WTC11 (cell line): ENCODE results near the gene CHD6. TPM values are rescaled to one million over a fixed set of nuclear protein-coding genes. Genes with fewer than 3 reads are reported as not detected.

Experiments used
- ATAC-seq: fragments of 200-7000 bp; cut with Tn5 transposase; 2 replicates; pipeline ENCODE4 v1.10.0; 2021; ENCODE audit warnings: mild to moderate bottlenecking, moderate library complexity
- CTCF ChIA-PET: fragments of 300-600 bp; sonication (Branson Sonifier 250); formaldehyde crosslinking; loops from one replicate; lab custom pipeline; 2021; ENCODE audit warnings: antibody characterized with exemption; lab: Charles Lee
- POLR2A ChIA-PET: fragments of 350-600 bp; sonication (Branson Sonifier 250); formaldehyde crosslinking; loops from one replicate; lab custom pipeline; 2021; ENCODE audit warnings: antibody characterized with exemption; lab: Charles Lee
- DNase-seq: peaks from one replicate; pipeline ENCODE4 v3.0.0; 2021; ENCODE audit warnings: low spot score
- H3K27ac Mint-ChIP-seq: 2 replicates; pipeline ENCODE4 v1.8.0; 2021; ENCODE audit warnings: mixed read lengths
- H3K27me3 Mint-ChIP-seq: 2 replicates; pipeline ENCODE4 v1.8.0; 2021; ENCODE audit warnings: low read depth, mild to moderate bottlenecking, moderate library complexity, mixed read lengths
- H3K36me3 Mint-ChIP-seq: 2 replicates; pipeline ENCODE4 v1.8.0; 2021; ENCODE audit warnings: mixed read lengths
- H3K4me1 Mint-ChIP-seq: 2 replicates; pipeline ENCODE4 v1.8.0; 2022; ENCODE audit warnings: mixed read lengths
- H3K4me3 Mint-ChIP-seq: 2 replicates; pipeline ENCODE4 v1.8.0; 2021; ENCODE audit warnings: mild to moderate bottlenecking, moderate library complexity, mixed read lengths
- H3K9me3 Mint-ChIP-seq: 2 replicates; pipeline ENCODE4 v1.8.0; 2021; ENCODE audit warnings: mixed read lengths
- CREB1 ChIP-seq: sonication (generic); formaldehyde crosslinking; IDR thresholded peaks from 2 replicates; pipeline ENCODE4 v1.8.0; 2023; ENCODE audit warnings: mild to moderate bottlenecking, missing genetic modification reagents
- CREM ChIP-seq: sonication (generic); formaldehyde crosslinking; IDR thresholded peaks from 2 replicates; pipeline ENCODE4 v1.8.1; 2022; ENCODE audit warnings: mild to moderate bottlenecking, missing genetic modification reagents, moderate library complexity
- ESRRA ChIP-seq: sonication (generic); formaldehyde crosslinking; IDR thresholded peaks from 2 replicates; pipeline ENCODE4 v1.8.1; 2022; ENCODE audit warnings: mild to moderate bottlenecking, missing genetic modification reagents, borderline replicate concordance
- FOXK1 ChIP-seq: sonication (generic); formaldehyde crosslinking; IDR thresholded peaks from 2 replicates; pipeline ENCODE4 v1.8.0; 2022; ENCODE audit warnings: mild to moderate bottlenecking, moderate library complexity, missing genetic modification reagents
- FOXP1 ChIP-seq: sonication (generic); formaldehyde crosslinking; IDR thresholded peaks from 2 replicates; pipeline ENCODE4 v1.8.0; 2022; ENCODE audit warnings: missing genetic modification reagents, mild to moderate bottlenecking, moderate library complexity, borderline replicate concordance
- GRHL2 ChIP-seq: fragments of 250-450 bp; sonication (Bioruptor Pico); IDR thresholded peaks from 2 replicates; pipeline ENCODE4 v1.8.0; 2022; ENCODE audit warnings: mild to moderate bottlenecking, moderate library complexity; ENCODE audit not compliant: insufficient replicate concordance, severe bottlenecking
- GTF2I ChIP-seq: fragments of 250-450 bp; sonication (Bioruptor Pico); conservative IDR thresholded peaks from 2 replicates; pipeline ENCODE4 v1.4.0; 2021; ENCODE audit warnings: mild to moderate bottlenecking
- IRF2 ChIP-seq: sonication (generic); formaldehyde crosslinking; IDR thresholded peaks from 2 replicates; pipeline ENCODE4 v1.8.0; 2022; ENCODE audit warnings: low read depth, missing genetic modification reagents, borderline replicate concordance
- NFATC4 ChIP-seq: fragments of 250-450 bp; sonication (Bioruptor Pico); IDR thresholded peaks from 2 replicates; pipeline ENCODE4 v1.9.0; 2021; ENCODE audit warnings: mild to moderate bottlenecking
- NFE2L1 ChIP-seq: sonication (generic); formaldehyde crosslinking; IDR thresholded peaks from 2 replicates; pipeline ENCODE4 v1.8.1; 2023; ENCODE audit warnings: missing genetic modification reagents
- RORB ChIP-seq: fragments of 250-450 bp; sonication (Bioruptor Pico); IDR thresholded peaks from 2 replicates; pipeline ENCODE4 v1.9.0; 2021; ENCODE audit warnings: mild to moderate bottlenecking
- ZNF121 ChIP-seq: sonication (generic); formaldehyde crosslinking; IDR thresholded peaks from 2 replicates; pipeline ENCODE4 v1.8.0; 2023; ENCODE audit warnings: missing genetic modification reagents
- ZNF232 ChIP-seq: sonication (generic); formaldehyde crosslinking; IDR thresholded peaks from 2 replicates; pipeline ENCODE4 v1.8.0; 2022; ENCODE audit warnings: mild to moderate bottlenecking, missing genetic modification reagents
- total RNA-seq: library from RNA; stranded (reverse); gene quantifications from 3 replicates; pipeline ENCODE4 v1.2.3, GENCODE V29; 2021
- TF ChIP-seq, protein P1 (sequence below): fragments of 250-450 bp; sonication (Bioruptor Pico); IDR thresholded peaks from 2 replicates; pipeline ENCODE4 v1.9.0; 2021; ENCODE audit warnings: moderate library complexity, mild to moderate bottlenecking, inconsistent platforms, borderline replicate concordance
- TF ChIP-seq, protein P2 (sequence below): sonication (generic); formaldehyde crosslinking; IDR thresholded peaks from 2 replicates; pipeline ENCODE4 v1.8.1; 2022; ENCODE audit warnings: low read depth, missing genetic modification reagents, borderline replicate concordance
- TF ChIP-seq, protein P3 (sequence below): sonication (generic); formaldehyde crosslinking; IDR thresholded peaks from 2 replicates; pipeline ENCODE4 v1.8.0; 2022; ENCODE audit warnings: mild to moderate bottlenecking, missing genetic modification reagents
- TF ChIP-seq, protein P4 (sequence below): sonication (generic); formaldehyde crosslinking; IDR thresholded peaks from 2 replicates; pipeline ENCODE4 v1.8.0; 2023; ENCODE audit warnings: missing genetic modification reagents
- TF ChIP-seq, protein P5 (sequence below): sonication (generic); formaldehyde crosslinking; IDR thresholded peaks from 2 replicates; pipeline ENCODE4 v1.8.1; 2023; ENCODE audit warnings: mild to moderate bottlenecking, missing genetic modification reagents, moderate library complexity
- TF ChIP-seq, protein P6 (sequence below): sonication (generic); formaldehyde crosslinking; IDR thresholded peaks from 2 replicates; pipeline ENCODE4 v1.8.1; 2023; ENCODE audit warnings: mild to moderate bottlenecking, missing genetic modification reagents, borderline replicate concordance
- TF ChIP-seq, protein P7 (sequence below): sonication (generic); formaldehyde crosslinking; IDR thresholded peaks from 2 replicates; pipeline ENCODE4 v1.8.0; 2022; ENCODE audit warnings: missing genetic modification reagents

CHD6 gene
- total RNA-seq, 1 experiment from 2014 or later: 52.1 TPM

DNA sequence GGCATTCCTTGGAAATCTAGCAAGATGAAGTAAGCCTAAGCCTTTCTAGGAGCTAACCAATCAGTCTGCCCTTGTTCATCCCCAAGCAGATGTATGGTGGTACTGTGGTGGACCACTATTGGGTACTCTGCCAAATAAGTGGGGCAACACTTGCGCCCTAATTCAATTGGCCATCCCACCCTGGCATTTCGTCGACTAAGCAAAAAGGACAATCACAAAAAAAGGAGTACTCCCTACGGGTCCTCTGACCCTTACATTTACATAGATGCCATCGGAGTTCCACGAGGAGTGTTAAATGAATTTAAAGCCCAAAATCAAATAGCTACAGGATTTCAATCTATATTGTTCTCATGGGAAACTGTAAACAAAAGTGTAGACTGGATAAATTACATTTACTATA is 19.5 kb downstream of the CHD6 start:
- no peak overlapping the region for H3K27ac Mint-ChIP-seq
- TF ChIP-seq FOXP1 (CRISPR knock-in tag) (no peak), NFE2L1 (CRISPR knock-in tag) (no peak), ZNF121 (CRISPR knock-in tag) (no peak), GTF2I (CRISPR knock-in tag) (no peak), FOXK1 (no peak), RORB (CRISPR knock-in tag) (no peak), IRF2 (CRISPR knock-in tag) (no peak), CREM (CRISPR knock-in tag) (no peak), ZNF232 (CRISPR knock-in tag) (no peak), GRHL2 (no peak), NFATC4 (CRISPR knock-in tag) (no peak), ESRRA (CRISPR knock-in tag) (no peak), CREB1 (no peak)
- TF ChIP-seq, protein P1, sequence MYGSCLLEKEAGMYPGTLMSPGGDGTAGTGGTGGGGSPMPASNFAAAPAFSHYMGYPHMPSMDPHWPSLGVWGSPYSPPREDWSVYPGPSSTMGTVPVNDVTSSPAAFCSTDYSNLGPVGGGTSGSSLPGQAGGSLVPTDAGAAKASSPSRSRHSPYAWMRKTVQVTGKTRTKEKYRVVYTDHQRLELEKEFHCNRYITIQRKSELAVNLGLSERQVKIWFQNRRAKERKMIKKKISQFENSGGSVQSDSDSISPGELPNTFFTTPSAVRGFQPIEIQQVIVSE: no peak
- TF ChIP-seq, protein P2, sequence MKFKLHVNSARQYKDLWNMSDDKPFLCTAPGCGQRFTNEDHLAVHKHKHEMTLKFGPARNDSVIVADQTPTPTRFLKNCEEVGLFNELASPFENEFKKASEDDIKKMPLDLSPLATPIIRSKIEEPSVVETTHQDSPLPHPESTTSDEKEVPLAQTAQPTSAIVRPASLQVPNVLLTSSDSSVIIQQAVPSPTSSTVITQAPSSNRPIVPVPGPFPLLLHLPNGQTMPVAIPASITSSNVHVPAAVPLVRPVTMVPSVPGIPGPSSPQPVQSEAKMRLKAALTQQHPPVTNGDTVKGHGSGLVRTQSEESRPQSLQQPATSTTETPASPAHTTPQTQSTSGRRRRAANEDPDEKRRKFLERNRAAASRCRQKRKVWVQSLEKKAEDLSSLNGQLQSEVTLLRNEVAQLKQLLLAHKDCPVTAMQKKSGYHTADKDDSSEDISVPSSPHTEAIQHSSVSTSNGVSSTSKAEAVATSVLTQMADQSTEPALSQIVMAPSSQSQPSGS (CRISPR knock-in tag): no peak
- TF ChIP-seq, protein P3, sequence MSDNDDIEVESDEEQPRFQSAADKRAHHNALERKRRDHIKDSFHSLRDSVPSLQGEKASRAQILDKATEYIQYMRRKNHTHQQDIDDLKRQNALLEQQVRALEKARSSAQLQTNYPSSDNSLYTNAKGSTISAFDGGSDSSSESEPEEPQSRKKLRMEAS (CRISPR knock-in tag): no peak
- TF ChIP-seq, protein P4, sequence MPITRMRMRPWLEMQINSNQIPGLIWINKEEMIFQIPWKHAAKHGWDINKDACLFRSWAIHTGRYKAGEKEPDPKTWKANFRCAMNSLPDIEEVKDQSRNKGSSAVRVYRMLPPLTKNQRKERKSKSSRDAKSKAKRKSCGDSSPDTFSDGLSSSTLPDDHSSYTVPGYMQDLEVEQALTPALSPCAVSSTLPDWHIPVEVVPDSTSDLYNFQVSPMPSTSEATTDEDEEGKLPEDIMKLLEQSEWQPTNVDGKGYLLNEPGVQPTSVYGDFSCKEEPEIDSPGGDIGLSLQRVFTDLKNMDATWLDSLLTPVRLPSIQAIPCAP (CRISPR knock-in tag): no peak
- TF ChIP-seq, protein P5, sequence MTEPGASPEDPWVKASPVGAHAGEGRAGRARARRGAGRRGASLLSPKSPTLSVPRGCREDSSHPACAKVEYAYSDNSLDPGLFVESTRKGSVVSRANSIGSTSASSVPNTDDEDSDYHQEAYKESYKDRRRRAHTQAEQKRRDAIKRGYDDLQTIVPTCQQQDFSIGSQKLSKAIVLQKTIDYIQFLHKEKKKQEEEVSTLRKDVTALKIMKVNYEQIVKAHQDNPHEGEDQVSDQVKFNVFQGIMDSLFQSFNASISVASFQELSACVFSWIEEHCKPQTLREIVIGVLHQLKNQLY (CRISPR knock-in tag): no peak
- TF ChIP-seq, protein P6, sequence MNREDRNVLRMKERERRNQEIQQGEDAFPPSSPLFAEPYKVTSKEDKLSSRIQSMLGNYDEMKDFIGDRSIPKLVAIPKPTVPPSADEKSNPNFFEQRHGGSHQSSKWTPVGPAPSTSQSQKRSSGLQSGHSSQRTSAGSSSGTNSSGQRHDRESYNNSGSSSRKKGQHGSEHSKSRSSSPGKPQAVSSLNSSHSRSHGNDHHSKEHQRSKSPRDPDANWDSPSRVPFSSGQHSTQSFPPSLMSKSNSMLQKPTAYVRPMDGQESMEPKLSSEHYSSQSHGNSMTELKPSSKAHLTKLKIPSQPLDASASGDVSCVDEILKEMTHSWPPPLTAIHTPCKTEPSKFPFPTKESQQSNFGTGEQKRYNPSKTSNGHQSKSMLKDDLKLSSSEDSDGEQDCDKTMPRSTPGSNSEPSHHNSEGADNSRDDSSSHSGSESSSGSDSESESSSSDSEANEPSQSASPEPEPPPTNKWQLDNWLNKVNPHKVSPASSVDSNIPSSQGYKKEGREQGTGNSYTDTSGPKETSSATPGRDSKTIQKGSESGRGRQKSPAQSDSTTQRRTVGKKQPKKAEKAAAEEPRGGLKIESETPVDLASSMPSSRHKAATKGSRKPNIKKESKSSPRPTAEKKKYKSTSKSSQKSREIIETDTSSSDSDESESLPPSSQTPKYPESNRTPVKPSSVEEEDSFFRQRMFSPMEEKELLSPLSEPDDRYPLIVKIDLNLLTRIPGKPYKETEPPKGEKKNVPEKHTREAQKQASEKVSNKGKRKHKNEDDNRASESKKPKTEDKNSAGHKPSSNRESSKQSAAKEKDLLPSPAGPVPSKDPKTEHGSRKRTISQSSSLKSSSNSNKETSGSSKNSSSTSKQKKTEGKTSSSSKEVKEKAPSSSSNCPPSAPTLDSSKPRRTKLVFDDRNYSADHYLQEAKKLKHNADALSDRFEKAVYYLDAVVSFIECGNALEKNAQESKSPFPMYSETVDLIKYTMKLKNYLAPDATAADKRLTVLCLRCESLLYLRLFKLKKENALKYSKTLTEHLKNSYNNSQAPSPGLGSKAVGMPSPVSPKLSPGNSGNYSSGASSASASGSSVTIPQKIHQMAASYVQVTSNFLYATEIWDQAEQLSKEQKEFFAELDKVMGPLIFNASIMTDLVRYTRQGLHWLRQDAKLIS (CRISPR knock-in tag): no peak
- TF ChIP-seq, protein P7, sequence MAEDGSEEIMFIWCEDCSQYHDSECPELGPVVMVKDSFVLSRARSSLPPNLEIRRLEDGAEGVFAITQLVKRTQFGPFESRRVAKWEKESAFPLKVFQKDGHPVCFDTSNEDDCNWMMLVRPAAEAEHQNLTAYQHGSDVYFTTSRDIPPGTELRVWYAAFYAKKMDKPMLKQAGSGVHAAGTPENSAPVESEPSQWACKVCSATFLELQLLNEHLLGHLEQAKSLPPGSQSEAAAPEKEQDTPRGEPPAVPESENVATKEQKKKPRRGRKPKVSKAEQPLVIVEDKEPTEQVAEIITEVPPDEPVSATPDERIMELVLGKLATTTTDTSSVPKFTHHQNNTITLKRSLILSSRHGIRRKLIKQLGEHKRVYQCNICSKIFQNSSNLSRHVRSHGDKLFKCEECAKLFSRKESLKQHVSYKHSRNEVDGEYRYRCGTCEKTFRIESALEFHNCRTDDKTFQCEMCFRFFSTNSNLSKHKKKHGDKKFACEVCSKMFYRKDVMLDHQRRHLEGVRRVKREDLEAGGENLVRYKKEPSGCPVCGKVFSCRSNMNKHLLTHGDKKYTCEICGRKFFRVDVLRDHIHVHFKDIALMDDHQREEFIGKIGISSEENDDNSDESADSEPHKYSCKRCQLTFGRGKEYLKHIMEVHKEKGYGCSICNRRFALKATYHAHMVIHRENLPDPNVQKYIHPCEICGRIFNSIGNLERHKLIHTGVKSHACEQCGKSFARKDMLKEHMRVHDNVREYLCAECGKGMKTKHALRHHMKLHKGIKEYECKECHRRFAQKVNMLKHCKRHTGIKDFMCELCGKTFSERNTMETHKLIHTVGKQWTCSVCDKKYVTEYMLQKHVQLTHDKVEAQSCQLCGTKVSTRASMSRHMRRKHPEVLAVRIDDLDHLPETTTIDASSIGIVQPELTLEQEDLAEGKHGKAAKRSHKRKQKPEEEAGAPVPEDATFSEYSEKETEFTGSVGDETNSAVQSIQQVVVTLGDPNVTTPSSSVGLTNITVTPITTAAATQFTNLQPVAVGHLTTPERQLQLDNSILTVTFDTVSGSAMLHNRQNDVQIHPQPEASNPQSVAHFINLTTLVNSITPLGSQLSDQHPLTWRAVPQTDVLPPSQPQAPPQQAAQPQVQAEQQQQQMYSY: no peak
- TF ChIP-seq, all 79 proteins: peak for 0
- ATAC-seq: no peak
- DNase-seq: no peak
- Mint-ChIP-seq H3K36me3 (peaks cover 82% of the 10 kb centered on the region), H3K27me3 (peaks cover 3% of the 10 kb centered on the region; the same call in 1 of the 2 replicates), H3K4me3 (no peak overlapping the region), H3K9me3 (peaks cover 82% of the 10 kb centered on the region), H3K4me1 (0 out of 2 replicates have a peak, but pooled peaks cover 2% of the 10 kb centered on the region)
- POLR2A ChIA-PET: no interaction called here
- CTCF ChIA-PET: no interaction called here
